Measurements from ENCODE around the gene ATP9B. TPM values are rescaled to one million over a fixed set of nuclear protein-coding genes. Genes with fewer than 3 reads are reported as not detected.

ATP9B gene
- total RNA-seq, 1 experiment from 2014 or later, result 8.0 TPM

DNA sequence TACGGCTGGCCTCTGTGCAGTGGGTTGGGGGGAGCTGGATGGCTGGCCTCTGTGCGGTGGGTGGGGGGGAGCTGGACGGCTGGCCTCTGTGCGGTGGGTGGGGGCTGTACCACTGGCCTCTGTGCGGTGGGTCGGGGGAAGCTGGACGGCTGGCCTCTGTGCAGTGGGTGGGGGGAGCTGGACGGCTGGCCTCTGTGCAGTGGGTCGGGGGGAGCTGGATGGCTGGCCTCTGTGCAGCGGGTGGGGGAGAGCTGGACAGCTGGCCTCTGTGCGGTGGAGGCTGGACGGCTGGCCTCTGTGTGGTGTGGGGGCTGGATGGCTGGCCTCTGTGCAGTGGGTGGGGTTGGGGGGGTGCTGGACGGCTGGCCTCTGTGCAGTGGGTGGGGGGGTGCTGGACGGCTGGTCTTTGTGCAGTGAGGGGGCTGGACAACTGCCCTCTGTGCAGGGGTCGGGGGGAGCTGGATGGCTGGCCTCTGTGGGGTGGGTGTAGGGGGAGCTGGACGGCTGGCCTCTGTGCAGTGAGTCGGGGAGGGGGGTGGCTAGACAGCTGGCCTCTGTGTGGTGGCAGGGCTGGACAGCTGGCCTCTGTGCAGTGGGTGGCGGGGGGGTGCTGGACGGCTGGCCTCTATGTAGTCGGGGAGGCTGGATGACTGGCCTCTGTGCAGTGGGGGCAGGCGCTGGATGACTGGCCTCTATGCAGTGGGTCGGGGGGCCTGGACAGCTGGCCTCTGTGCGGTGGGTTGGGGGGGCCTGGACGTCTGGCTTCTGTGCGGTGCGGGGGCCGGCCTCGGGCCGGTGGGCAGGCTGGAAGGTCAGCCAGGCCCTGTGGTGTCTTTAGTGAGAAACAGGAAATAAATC, 358.4 kb downstream of the ATP9B start:
- H3K4me3 ChIP-seq (ENCODE audit: insufficient read depth, low read depth, low read length), result no peak overlapping the region
- H3K36me3 ChIP-seq (replicated peaks; ENCODE audit: control insufficient read depth, insufficient read depth, low read length), result no peaks in the 10 kb centered on the region
- DNase-seq, result no peak
- no peaks in the 10 kb centered on the region for H3K27me3 ChIP-seq (ENCODE audit: control insufficient read depth, insufficient read depth, low read length)

Other genes with a start within 250 kb of the ATP9B start
- 60.0 and 96.6 TPM in 2 replicates for gene SALL3, start 89.6 kb upstream of the ATP9B start, total RNA-seq (2014; rRNA removed; shearing (Covaris generic))